ENCODE data around the gene ABLIM2. TPM values are rescaled to one million over a fixed set of nuclear protein-coding genes. Genes with fewer than 3 reads are reported as not detected.

Gene ABLIM2
- total RNA-seq, 1 donor from 2014 or later, result 11.3 TPM

DNA sequence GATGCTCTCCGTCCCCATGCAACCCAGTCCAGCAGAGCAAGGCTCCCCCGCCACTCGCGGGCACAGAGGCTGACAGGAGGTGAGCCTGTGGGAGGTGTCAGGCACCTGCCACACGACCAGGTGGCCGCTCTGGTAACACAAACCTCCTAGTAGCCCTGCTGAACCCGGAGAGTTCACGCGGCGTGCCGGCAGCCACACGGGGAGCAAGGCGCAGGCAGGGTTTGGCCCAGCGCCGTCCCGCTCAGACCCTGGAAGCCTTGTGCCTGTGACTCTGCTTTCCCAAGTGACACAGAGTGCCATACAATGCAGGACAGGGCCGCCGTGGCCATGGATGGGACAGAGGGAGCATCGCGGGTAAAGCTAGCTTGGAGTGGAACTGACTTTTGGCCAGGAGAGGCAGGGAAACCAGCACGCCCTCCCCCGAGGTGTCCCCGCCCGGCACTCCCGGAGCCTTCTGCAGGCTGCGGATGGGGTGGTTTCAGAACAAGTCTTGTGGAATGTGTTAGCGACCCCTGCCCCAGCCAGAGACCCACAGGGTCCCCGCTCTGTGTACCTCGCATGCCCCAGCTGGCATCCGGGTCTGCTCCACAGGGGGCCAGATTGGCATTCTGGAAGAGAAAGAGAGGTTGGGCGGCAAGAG lies 174.2 kb downstream of the ABLIM2 start:
- no peak for DNase-seq (ENCODE audit: low spot score)

DNA sequence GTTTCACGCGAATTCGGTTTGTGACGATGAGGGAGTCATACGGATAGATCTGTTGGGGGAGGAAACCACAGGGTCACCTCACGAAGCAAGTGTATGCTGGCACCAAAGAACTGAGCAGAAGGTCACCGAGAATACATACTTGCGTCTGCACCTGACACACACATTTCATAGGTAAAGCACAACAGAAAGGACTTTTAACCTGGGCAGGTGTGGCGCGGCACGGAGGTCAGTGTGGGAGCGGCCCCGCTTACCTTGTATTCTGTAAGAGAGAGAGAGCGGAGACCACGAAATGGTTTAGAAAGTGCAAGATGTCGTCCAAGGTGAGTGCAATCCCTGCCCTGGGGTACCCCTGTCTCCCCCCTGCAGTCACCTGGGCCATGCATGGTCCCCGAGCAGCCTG lies 175.3 kb downstream of the ABLIM2 start:
- no peak for DNase-seq (ENCODE audit: low spot score)

DNA sequence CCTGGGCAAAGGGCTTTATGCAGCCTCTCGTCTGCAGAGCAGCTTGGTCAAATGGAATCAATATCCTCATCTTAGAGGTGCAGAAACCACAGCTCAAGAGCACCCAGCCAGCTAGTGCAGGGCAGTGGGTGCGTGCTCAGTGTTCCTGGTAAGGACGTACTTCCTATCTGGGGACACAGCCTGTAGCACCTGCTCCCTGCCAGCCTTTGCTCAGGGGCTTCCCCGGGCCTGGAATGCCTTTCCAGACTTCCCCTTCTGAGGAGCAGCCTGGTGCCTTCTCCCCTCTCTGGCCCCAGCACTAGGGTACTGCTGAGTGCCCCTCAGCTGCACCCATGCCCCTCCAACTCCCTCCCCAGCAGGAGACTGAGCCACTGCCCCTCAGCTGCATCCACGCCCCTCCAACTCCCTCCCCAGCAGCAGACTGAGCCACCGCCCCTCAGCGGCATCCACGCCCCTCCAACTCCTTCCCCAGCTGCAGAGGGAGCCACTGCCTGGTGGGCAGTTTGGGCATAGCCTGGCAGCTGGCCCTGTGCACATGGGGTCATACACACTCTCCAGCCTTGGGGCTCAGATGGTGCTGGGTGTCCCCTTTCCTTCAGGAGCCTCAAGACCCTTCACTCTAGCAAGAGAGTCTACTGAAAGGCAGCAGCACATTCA lies 176.7 kb downstream of the ABLIM2 start:
- DNase-seq (ENCODE audit: low spot score), result no peak

DNA sequence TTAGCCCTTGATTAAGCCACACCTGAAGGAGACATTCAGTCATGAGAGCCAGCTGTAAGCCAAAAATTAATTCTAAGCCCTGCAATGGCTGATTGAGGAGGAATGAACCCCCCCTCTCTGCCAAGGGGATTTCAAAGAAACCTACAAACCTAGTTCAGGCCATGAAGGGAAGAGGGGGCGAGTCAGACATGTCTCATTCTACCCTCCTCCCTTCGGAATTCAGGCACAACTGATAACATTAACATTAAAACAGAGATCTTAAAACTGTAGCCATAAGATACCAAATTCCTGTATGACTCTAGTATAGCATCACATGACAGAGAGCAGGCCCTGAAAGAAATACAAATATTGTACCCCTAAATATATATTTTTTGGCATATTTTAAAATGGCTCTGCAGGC lies 178.6 kb downstream of the ABLIM2 start:
- no peak for DNase-seq (ENCODE audit: low spot score)

DNA sequence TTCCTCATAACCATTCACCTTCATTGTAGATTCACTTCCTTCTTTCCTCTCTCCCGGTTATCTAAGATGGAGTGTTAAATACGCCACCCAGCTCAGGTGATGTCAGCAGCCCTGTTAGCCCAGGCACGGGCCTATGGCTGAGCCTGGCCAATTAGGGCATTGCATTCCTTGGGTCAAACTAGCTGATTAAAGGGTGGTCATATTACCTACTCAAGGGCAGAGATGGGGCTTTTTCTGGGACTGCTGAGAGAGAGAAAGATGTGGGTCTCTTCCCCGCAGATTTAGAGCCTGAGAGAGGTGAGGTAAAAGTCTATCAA lies 179.0 kb downstream of the ABLIM2 start:
- no peak for DNase-seq (ENCODE audit: low spot score)

DNA sequence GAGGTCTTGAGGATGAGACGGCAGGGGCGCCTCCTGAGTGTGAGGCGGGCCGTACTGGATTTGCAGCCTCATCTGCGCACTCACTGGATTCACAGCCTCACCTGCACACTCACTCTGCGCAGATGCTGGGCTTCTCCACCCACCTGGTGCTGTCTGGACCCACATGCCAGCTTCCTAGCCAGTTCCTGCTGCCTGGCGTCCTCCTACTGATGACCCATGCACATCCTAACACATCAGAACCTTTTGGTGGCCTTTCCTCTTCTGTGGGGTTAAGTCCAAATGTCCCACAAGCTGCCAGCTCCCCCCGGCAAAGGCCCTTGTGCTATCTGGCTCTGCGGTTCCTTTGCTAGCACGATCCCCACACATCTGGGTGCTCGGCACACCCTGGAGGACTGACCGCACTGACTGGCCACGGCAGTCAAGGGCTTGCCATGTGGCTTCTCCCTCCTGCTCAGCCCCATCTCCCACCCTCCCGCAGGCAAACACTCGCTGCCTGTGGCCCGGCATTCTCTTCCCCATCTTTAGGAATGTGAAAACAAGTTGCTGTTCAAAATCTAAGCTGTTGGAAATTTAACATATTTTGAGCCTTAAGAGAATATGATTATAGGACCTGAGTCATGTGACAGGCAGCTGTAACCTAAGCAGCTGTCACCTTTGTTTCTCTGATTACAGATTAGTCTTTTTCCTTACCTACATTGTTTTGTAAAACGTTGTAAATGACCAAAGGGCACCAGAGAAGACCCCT lies 179.5 kb downstream of the ABLIM2 start:
- DNase-seq (ENCODE audit: low spot score), result no peak

DNA sequence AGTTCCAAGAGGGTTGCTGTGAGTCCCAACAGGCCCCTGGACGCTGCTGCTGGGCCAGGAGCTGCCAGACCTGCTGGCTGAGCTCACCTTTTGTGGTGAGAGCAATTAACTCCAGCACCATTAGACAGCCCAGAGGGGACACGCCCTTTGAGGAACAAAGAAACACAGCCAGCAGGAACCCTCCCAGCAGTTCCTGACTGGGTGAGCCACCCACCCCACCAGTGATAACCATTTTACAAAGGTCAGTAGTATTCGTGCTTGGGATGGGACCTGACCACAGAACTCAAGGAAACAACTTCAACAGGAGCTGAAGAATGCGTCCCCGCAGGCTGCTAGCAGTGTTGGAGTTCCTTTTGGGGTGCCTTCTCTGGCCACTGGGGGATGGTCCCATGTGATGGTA lies 180.1 kb downstream of the ABLIM2 start:
- DNase-seq (ENCODE audit: low spot score), result no peak

DNA sequence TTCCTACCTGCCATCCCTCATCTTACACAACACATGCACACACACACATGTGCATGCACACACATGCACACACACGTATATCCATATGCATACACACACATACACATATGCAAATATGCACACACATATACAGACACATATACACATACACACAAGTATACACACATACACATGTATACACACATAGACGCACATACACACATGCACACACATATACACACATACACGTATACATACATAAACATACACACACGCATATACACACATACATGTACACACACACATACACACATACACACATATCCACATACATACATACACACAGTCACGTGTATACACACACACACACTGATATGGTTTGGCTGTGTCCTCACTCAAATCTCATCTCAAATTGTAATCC lies 182.0 kb downstream of the ABLIM2 start:
- no peak for DNase-seq (ENCODE audit: low spot score)

DNA sequence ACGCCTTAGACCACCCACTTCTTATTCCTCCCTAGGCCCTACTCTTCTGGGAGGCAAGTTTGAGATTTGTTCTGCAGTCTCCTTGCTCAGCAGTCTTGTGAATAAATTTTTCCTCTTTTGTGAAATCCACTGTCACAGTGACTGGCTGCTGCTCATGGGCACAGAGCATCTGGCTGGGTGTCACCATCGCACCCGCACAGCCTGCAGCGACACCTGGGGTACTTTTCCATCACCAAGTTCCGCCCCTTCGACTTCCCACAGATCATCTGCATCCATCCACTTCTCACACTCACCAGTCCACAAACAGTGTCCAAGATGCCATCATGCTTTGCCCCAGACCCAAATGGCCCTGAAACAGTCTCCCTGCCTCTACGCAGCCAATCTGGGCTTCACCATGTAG lies 182.6 kb downstream of the ABLIM2 start:
- DNase-seq (ENCODE audit: low spot score), result no peak

DNA sequence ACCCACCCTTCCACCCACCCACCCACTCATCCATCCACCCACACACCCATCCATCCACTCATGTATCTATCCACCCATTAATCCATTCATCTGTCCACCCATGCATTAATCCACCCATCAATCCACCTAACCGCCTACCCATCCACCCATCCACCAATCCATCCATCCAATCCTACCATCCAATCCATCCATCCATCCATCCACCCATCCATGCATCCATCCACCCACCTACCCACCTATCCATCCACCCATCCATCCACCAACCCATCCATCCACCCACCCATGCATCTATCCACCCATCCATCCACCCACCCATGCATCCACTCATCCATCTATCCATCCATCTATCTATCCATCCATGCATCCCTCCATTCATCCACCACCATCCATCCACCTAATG lies 184.2 kb downstream of the ABLIM2 start:
- no peak for DNase-seq (ENCODE audit: low spot score)

DNA sequence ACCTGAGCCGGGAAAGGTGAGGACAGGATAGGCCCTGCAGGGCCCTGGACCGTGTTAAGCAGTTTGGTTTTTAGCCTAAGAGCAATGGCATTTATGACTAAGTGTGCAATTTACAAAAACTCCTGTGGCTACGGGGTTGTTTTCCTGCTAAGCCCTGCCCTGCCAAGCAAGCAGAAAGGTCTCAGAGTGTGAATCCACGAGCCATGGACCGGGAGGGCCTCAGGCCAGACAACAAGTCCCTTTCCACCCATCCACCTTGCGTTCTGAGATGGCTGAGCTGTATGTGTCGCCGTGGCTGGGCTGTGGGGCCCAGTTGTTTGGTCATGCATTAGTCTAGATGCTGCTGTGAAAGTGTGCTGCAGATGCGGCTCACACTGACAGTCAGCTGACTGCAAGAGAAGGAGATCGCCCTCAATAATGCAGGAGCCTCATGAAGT lies 185.1 kb downstream of the ABLIM2 start:
- no peak for DNase-seq (ENCODE audit: low spot score)

DNA sequence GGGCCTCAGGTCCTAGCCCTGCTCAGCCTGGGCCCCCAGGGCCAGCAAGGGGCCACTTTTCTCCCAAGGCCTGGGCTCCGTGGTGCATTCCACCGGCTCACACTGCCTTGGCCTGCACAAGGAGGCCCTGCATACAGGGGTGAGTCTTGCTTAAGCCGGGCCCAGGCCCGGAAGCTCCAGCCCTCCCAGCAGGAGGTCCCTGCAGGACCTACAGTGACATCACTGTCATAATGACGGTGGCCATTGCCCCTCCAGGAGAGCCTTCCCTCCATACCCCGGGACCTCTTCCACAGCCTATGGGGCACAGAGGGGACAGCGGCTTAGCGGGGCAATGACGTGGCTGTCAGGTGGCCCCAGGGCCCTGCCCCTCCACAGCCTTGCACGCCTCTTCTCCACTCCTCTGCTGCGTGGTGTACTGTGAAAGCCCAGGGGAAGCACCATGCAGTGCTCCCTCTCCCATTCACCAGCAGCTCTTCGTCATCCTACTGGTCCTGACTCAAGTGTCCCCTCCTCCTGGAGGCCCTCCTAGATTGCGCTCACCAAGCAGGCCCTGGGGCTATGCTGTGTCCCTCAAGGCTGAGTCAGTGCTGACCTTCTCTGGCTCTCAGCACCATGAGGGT lies 186.6 kb downstream of the ABLIM2 start:
- DNase-seq (ENCODE audit: low spot score), result no peak

DNA sequence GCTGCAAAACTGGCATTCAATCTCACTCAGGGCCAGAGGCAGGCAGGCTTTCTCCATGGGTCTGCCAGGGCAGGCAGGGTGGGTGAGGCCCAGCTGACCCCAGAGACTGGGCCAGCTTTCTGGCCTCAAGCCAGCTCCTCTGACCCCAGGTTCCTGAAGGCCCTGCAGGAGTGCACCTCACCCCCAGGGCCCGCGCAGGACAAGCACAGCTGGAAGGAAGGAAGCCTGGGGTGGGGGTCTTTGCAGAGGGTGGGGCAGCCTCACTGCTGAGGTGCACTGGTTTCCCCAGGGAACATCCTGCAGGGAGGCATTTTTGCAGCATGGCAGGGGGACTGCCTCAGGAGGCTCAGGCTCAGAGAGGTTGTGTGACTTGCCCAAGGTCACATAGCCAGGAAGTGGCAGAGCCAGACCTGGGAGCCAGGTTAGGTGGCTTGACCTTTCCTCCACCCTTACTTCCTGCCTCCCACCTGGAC lies 187.4 kb downstream of the ABLIM2 start:
- DNase-seq (ENCODE audit: low spot score), result no peak

DNA sequence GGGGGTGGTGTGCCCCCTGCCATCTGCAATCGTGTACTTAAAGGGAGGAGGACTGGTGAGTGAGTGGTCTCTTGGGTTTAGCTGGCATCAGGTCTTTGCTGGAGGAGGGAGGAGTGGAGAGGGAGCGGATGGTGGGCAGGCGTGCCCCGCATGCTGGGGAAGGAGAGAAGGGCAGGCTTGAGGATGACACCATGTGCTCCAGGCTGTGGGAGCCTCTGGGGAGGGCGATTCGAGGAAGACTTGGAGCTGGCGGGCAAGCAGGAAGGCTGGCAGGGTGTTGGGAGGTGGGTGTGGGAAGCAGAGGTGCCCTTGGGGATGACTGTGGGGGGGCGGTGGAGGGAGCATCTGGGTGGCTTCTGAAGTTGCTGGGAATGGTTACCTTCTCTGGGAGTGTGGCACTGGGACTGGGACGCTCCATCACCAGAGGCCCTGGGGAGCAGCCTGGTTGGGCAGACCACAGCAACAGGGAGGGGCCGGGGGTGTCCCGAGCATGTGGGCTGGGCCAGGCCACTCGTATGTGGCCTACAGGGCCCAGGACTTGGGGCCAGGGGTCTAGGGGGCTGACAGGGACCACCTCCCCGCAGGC lies 188.2 kb downstream of the ABLIM2 start:
- DNase-seq (ENCODE audit: low spot score), result no peak

DNA sequence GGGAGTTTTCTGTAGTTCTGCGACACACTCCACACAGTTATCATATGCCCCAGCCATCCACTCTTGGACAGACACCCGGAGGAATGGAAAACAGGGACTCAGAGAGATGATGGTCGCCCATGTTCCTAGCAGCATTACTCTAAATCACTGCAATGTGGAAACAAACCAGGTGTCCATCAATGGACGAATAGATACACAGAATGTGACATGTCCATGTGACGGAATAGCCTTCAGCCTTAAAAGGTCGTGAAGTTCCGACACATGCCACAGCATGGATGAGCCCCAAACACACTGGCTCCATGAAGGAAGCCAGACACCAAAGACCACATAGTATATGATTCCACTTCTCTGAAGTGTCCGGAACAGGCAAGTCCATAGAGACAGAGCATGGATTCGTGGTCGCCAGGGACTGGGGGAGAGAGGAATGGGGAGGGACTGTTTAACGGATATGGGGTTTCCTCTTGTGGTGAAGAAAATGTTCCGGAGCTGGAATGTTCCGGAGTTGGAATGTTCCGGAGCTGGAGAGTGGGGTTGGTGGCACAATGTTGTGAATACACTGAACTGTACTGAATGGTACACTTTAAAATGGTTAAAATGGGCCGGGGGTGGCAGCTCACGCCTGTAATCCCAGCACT lies 190.2 kb downstream of the ABLIM2 start:
- no peak for DNase-seq (ENCODE audit: low spot score)

DNA sequence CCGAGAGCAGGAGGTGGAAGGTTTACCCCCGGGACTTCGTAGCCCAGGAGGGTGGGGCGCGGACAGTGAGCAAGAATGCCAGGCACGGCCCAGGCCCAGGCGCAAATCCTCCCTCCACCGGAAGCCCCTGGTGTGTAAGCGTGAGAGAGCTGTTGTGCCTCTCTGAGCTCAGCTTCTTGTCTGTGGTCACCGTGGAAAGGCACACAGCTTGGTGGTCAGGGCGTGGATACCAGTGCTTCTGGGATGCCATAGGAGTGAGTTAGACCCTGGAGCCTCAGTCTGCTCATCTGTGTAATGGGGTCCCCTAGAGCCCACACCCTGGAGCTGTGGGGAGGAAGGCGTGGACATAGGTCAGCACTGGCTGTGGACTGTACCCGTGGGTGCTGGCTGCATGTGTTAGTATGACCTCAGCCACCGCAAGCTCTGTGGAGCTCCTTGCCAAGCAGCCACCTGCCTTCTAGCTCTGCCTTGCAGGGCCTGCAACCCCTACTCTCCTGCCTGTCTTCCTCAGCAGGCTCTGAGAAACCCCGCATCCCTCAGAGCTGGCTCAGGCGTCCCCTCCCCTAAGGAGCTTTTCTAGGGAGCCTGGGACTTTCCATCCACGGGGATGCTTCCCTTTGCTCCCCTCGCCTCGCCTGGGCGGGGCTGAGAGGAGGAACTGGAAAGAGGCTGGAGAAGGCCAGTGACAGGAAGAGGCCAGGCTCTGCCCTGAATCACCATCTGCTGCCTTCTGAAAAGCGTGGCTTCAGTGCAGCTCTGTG lies 190.9 kb downstream of the ABLIM2 start:
- DNase-seq (ENCODE audit: low spot score), result no peak

DNA sequence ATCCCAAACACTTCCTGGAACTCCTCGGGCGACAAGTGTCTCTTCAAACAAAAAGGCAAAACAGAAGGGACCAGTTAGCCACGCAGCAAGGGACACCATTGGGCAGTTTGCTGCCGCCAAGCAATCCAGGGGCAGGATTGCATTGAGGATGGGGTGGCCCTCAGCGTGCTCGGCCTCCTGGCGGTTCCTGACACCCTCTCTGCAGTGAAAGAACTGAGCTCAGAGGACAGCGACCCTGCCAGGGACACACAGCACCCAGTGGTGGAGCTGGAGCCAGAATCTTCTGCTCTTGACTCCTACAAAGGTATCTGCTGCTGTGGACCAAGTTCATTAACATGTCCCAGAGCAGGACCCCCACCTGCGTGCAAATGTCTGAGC lies 191.6 kb downstream of the ABLIM2 start:
- DNase-seq (ENCODE audit: low spot score), result no peak

DNA sequence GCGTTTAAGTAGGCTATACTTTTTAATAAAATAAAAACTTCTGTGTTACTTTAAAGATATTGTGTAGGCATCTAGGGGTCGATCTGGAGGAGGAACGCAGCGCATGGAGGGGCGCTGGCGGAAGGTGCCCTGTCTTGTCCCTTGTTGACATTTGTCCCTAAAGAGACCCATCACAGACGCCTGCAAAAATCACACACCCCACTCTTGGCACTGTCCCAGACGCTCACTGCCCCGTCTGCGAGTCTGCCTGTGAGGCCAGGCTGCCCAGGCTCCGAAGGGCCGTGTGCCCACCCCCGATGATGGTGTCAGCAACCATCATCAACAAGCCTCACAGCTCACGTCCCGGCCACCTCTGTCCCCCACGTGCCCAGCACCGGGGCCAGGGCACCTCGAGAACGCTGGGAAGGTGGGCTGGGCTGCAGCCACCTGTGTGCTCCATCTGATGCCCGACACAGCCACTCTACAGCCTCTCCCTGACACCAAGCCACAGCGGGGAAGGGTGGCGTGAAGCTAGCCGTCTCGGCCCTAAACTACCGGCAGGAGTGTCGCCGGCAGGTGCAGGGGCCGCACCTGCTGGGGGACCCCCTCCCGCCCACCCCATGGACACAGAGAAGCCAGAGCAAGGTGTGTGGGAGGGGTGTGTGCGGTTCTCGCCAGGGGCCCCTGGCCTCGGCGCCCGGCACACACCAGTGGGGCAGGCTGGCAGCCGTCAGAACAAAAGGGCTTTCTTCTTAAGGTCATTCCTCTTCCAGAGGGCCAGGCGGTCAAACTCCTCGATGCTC lies 192.1 kb downstream of the ABLIM2 start:
- DNase-seq (ENCODE audit: low spot score), result no peak

DNA sequence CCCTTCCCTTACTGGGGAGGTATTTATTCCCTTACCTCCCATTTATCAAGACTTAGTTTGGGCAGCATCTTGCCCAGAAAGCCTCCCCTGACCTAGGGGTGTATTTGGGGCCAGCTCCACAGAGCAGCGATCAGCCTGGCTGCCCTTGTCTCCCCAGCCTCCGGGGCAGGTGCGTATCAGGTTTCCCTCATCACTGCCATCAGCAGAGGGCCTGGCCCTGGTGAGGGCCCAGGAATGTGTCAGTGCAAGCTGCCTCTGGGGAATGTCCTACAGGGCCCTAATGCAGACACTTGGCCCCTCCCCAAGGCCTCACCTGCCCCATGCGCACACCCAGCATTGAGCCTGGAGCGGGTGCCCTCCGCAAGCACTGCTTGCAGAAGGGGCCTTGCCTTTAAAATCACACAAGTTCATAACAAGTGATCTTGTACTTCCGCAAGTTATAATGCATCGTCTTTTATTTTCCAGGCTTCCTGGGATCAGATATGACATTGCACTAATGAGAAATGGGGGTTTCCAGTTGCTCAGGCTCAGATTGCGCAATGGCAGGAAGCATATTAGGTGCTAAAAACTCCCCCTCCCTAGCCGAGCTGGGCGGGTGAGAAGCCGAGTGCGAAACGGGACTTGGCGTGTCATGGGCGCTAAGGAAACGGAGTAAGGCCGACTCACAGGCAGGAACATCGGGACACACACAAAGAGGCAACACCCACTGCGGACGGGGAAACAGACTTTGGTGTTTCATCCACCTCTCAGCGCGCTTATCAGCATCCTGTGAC lies 193.5 kb downstream of the ABLIM2 start:
- no peak for DNase-seq (ENCODE audit: low spot score)

DNA sequence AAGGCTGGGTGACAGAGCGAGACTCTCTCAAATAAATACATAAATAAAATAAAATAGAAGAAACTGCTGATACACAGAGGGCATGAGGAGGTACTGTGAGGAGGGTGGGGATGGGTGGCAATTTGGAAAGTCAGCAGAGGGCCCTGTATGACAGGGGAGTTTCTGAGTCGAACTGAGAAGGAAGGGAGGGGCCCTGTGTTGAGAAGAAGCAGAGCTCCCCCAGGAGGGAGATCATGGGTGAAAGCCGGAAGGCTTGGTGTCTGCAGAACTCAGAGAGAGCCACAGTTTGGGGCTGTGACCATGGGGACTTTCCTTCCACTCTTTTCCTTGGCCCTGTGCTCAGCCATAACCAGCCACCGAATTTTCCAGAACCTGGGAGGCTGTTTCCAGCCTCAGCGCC lies 194.2 kb downstream of the ABLIM2 start:
- DNase-seq (ENCODE audit: low spot score), result no peak

Measured in mucosa of gallbladder (tissue), 1 donor.